ENCODE data around the gene FAM24B.

GRCh38 chr10:122864194-122864592 is 15.2 kb downstream of the FAM24B start:
- no peak for TF ChIP-seq CTCF (IDR thresholded peaks at IDR 0.05; ENCODE audit: insufficient read depth, low read depth, low read length)
- no peak for TF ChIP-seq EZH2 (IDR thresholded peaks at IDR 0.05; ENCODE audit: insufficient read depth, low read length)
